SK-N-SH treated with all-trans-retinoic acid at 6 μM for 48 hours (cell line): ENCODE results near the gene SEPTIN5.

Experiments
- ESRRG ChIP-seq: fragments of 250-450 bp; sonication (Bioruptor Pico); IDR thresholded peaks from 2 replicates; pipeline ENCODE4 v1.6.1; 2021; ENCODE audit warnings: mild to moderate bottlenecking
- ISL1 ChIP-seq: fragments of 250-450 bp; sonication (Bioruptor Pico); IDR thresholded peaks from 2 replicates; pipeline ENCODE4 v2.1.2; 2022; ENCODE audit warnings: mild to moderate bottlenecking, moderate library complexity
- PPARA ChIP-seq: fragments of 250-450 bp; sonication (Bioruptor Pico); IDR thresholded peaks from 2 replicates; pipeline ENCODE4 v1.5.0; 2020; ENCODE audit warnings: mild to moderate bottlenecking, borderline replicate concordance
- TOX ChIP-seq: fragments of 250-450 bp; sonication (Bioruptor Pico); IDR thresholded peaks from 2 replicates; pipeline ENCODE4 v1.8.0; 2021; ENCODE audit warnings: mild to moderate bottlenecking, moderate library complexity, borderline replicate concordance
- TSHZ2 ChIP-seq: fragments of 250-450 bp; sonication (Bioruptor Pico); IDR thresholded peaks from 2 replicates; pipeline ENCODE4 v1.5.0; 2020; ENCODE audit warnings: mild to moderate bottlenecking, moderate library complexity
- ZFP3 ChIP-seq: fragments of 250-450 bp; sonication (Bioruptor Pico); IDR thresholded peaks from 2 replicates; pipeline ENCODE4 v1.5.0; 2020; ENCODE audit warnings: mild to moderate bottlenecking, moderate library complexity
- ZNF565 ChIP-seq: fragments of 450-650 bp; formaldehyde crosslinking; conservative IDR thresholded peaks from 2 replicates; pipeline ENCODE4 v1.5.0; 2020; ENCODE audit warnings: low read depth, mild to moderate bottlenecking, moderate library complexity
- ZNF70 ChIP-seq: fragments of 450-650 bp; formaldehyde crosslinking; IDR thresholded peaks from 2 replicates; pipeline ENCODE4 v1.5.0; 2020; ENCODE audit warnings: mild to moderate bottlenecking, moderate library complexity

- TF ChIP-seq TOX (CRISPR knock-in tag) (no peak), ESRRG (CRISPR knock-in tag) (no peak), TSHZ2 (CRISPR knock-in tag) (no peak), ZFP3 (CRISPR knock-in tag) (no peak), ISL1 (CRISPR knock-in tag) (no peak), PPARA (CRISPR knock-in tag) (no peak), ZNF70 (no peak), ZNF565 (no peak)
Measured at GRCh38 chr22:19757985-19758895, 43.9 kb downstream of the SEPTIN5 start.
